Measurements from ENCODE around the gene ZBED4.

The ZBED4 gene

DNA sequence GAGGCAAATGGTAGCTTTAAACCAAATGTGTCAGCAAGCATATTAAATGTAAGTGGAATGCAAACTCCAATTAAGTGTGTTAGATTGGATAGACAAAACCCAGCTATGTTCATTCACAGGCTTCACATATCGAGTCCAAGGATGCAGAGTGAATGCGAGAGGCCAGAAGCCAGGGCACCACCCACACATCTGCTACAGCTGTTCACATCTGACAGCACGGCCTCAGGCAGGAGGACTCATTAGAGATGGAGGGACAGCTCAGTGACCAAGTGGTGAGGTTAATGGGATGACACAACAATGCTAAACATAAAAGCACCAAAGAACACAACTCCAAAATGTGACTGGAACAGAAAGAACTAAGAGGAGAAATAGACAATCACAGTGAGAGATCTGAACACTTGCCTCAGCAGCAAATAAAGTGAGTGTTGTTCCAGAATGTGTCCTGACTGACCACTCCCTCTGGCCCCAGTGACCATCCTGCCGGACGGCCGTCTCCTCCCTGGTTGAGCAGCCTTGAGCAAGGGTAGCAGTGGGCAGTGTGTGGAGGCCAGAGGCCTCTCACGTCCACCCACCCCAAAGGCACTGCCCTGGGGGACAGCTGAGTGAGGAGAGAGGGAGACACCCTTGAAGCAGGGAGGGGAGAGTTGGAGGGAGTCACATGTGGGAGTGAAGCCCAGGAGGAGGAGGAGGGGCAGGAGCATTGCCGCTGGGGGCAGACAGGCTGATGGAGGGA is 40.8 kb downstream of the ZBED4 start:
- Histone ChIP-seq H3K4me3 (ENCODE audit: low read depth, low read length) (no peak overlapping the region), H3K4me1 (no peaks in the 10 kb centered on the region), H3K36me3 (peaks cover 34% of the 10 kb centered on the region), H3K27me3 (no peaks in the 10 kb centered on the region), H3K9me3 (no peaks in the 10 kb centered on the region)
- TF ChIP-seq, protein P1, sequence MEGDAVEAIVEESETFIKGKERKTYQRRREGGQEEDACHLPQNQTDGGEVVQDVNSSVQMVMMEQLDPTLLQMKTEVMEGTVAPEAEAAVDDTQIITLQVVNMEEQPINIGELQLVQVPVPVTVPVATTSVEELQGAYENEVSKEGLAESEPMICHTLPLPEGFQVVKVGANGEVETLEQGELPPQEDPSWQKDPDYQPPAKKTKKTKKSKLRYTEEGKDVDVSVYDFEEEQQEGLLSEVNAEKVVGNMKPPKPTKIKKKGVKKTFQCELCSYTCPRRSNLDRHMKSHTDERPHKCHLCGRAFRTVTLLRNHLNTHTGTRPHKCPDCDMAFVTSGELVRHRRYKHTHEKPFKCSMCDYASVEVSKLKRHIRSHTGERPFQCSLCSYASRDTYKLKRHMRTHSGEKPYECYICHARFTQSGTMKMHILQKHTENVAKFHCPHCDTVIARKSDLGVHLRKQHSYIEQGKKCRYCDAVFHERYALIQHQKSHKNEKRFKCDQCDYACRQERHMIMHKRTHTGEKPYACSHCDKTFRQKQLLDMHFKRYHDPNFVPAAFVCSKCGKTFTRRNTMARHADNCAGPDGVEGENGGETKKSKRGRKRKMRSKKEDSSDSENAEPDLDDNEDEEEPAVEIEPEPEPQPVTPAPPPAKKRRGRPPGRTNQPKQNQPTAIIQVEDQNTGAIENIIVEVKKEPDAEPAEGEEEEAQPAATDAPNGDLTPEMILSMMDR (IDR thresholded peaks at IDR 0.05; ENCODE audit: low read depth, low read length), result no peak
- no peak for DNase-seq

DNA sequence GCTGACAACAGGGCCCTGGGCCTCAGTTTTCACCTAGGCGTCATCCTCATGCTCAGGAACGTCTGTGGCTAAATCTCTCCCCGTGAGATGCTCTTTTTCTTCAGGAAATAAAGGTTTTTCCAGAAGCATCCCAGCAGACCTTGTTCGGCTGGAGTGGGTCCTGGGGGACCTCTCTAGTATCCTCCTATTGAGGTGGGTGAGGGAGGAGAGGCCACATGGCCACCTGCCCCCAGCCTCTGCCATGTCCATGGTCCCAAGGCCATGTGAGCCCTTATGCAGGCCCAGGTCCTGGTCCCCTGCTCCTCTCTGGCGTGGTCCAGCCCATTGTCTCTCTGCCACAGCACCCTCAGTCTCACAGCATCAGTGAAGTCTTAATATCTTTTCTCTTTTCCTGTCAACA is 42.6 kb downstream of the ZBED4 start:
- Histone ChIP-seq H3K4me1 (no peaks in the 10 kb centered on the region), H3K36me3 (peaks cover 23% of the 10 kb centered on the region), H3K9me3 (no peaks in the 10 kb centered on the region), H3K27me3 (no peaks in the 10 kb centered on the region), H3K4me3 (ENCODE audit: low read depth, low read length) (no peak overlapping the region)
- DNase-seq, result no peak
- TF ChIP-seq, protein P1 (IDR thresholded peaks at IDR 0.05; ENCODE audit: low read depth, low read length), result no peak

DNA sequence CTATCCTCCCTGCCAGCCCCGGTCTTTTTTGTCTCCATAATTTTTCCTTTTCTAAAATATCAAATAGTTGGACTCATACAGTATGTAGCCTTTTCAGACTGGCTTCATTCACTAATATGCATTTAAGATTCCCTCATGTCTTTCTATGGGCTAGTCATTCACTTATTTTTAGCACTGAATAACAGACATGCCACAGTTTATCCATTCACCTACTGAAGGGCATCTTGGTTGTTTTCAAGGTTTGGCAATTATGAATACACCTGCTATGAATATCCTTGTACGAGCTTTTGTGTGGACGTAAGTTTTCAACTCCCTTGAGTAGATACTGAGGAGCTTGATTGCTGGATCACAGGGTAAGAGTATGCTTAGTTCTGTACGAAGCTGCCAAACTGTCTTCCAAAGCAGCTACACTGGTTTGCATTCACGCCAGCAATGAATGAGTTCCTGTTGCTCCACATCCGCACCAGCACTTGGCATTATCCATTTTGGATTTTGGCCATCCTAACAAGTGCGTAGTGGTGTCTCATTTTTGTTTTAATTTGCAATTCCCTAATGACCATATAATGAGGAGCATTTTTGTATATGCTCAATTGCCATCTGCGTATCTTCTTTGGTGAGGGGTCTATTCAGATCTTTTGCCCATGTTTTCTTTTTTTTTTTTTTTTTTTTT is 43.5 kb downstream of the ZBED4 start:
- no peaks in the 10 kb centered on the region for H3K4me1 ChIP-seq
- no peaks in the 10 kb centered on the region for H3K9me3 ChIP-seq
- peaks cover 22% of the 10 kb centered on the region for H3K36me3 ChIP-seq
- H3K27me3 ChIP-seq, result no peaks in the 10 kb centered on the region
- no peak for DNase-seq
- TF ChIP-seq, protein P1 (IDR thresholded peaks at IDR 0.05; ENCODE audit: low read depth, low read length), result no peak
- H3K4me3 ChIP-seq (ENCODE audit: low read depth, low read length), result no peak overlapping the region

DNA sequence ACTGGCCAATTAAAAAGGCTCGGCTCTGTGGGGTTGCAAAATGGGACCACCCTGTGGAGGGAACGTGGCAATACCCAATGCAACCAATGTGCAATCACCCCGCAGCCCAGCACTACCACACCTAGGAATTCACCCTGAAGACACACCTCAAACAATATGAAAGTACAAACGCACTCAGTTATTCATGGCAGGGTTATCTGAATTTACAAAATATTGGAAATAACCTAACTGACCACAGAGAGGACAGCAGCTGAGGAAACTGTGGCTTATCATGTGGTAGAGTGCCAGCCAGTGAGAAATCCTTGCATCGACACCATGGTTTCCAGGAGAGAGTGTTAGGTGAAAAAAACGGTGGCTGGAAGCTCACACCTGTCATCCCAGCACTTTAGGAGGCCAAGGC is 45.9 kb downstream of the ZBED4 start:
- peaks cover 24% of the 10 kb centered on the region for H3K36me3 ChIP-seq
- H3K9me3 ChIP-seq, result no peaks in the 10 kb centered on the region
- H3K27me3 ChIP-seq, result no peaks in the 10 kb centered on the region
- DNase-seq, result no peak
- peaks cover 5% of the 10 kb centered on the region; the same call in 1 of the 2 replicates for H3K4me1 ChIP-seq
- TF ChIP-seq, protein P1 (IDR thresholded peaks at IDR 0.05; ENCODE audit: low read depth, low read length), result no peak
- no peak overlapping the region for H3K4me3 ChIP-seq (ENCODE audit: low read depth, low read length)

DNA sequence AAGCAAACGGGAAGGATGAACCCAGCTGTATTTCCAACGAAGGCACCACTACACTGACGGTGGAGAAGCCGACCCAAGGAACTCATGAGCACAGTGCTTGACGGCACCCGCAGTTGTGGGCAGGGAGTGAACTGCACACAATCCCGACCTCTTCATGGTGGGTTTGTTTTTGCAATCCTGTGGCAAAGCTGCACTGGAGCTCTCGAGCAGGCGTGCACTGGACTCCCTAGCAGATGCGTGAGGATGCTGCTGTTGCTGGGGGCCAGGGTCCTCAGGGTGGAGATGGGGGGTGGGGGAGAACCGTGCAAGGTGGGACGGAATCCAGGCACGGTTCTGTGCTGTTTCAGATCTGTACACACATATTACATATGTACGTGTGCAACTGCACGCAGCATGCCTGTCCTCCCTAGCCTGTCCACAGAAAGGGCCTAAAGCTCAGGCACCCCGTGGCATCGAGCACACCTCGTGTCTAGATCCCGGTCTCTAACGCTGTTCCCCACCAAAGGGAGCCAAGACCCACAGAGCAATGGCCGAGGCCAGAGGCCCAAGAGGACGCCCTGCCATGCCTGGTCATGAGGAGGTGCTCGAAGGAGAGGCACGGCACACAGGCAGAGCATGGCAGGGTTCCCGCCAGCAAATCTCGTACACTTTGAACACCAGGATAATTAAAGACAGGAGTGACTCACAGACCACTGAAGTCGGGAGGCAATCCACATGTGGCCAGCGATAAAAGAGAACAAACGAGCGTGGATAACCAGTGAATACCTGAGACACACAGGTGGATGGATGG is 47.0 kb downstream of the ZBED4 start:
- Histone ChIP-seq H3K9me3 (no peaks in the 10 kb centered on the region), H3K4me3 (ENCODE audit: low read depth, low read length) (no peak overlapping the region), H3K36me3 (peaks cover 17% of the 10 kb centered on the region), H3K27me3 (no peaks in the 10 kb centered on the region), H3K4me1 (peaks cover 5% of the 10 kb centered on the region; the same call in 1 of the 2 replicates)
- TF ChIP-seq, protein P1 (IDR thresholded peaks at IDR 0.05; ENCODE audit: low read depth, low read length), result no peak
- DNase-seq, result no peak

Measured in BE2C (cell line).